CD8-positive, alpha-beta memory T cell (primary cell): ENCODE data around the gene KCTD3. TPM values are rescaled to one million over a fixed set of nuclear protein-coding genes. Genes with fewer than 3 reads are reported as not detected.

Source experiments
- CTCF ChIA-PET: fragments of 350-600 bp; sonication (Branson Sonifier 250); formaldehyde crosslinking; loops from one replicate; lab custom pipeline; 2021; ENCODE audit warnings: antibody characterized with exemption; lab: Charles Lee
- POLR2A ChIA-PET: fragments of 350-600 bp; sonication (Branson Sonifier 250); formaldehyde crosslinking; loops from one replicate; lab custom pipeline; 2021; ENCODE audit warnings: antibody characterized with exemption; lab: Charles Lee
- DNase-seq, 5 donors: peaks; one replicate each; pipeline versions ENCODE4 v3.0.0 to v3.0.0-alpha.2; 2020 to 2022; ENCODE audit warnings: mixed read lengths in 1 of 5
- H3K27ac ChIP-seq: one replicate; pipeline ENCODE4 v1.7.0; 2013; ENCODE audit warnings: low read depth, mild to moderate bottlenecking, low read length, moderate library complexity
- H3K27me3 ChIP-seq: 2 replicates; pipeline ENCODE4 v1.7.0; 2013; ENCODE audit warnings: low read length, mild to moderate bottlenecking; ENCODE audit not compliant: insufficient read depth, poor library complexity, severe bottlenecking
- H3K36me3 ChIP-seq: 2 replicates; pipeline ENCODE4 v1.7.0; 2013; ENCODE audit warnings: mild to moderate bottlenecking, low read length, moderate library complexity; ENCODE audit not compliant: insufficient read depth
- H3K4me1 ChIP-seq: 2 replicates; pipeline ENCODE4 v1.7.0; 2013; ENCODE audit warnings: mild to moderate bottlenecking, low read length, moderate library complexity; ENCODE audit not compliant: insufficient read depth
- H3K4me3 ChIP-seq: 2 replicates; pipeline ENCODE4 v1.7.0; 2013; ENCODE audit warnings: mild to moderate bottlenecking, low read length
- H3K9me3 ChIP-seq: 2 replicates; pipeline ENCODE4 v1.7.0; 2013; ENCODE audit warnings: mild to moderate bottlenecking, low read length
- H3K27ac Mint-ChIP-seq, 8 donors: one replicate each; pipeline ENCODE4 v1.8.0; 2020 to 2021; ENCODE audit warnings: mixed read lengths in 8 of 8, mild to moderate bottlenecking in 6 of 8, inconsistent platforms in 3 of 8, moderate library complexity in 3 of 8
- H3K27me3 Mint-ChIP-seq, 2 donors: one replicate each; pipeline ENCODE4 v1.8.0; 2020 to 2021; ENCODE audit warnings: mixed read lengths in 2 of 2, mild to moderate bottlenecking in 1 of 2, moderate library complexity in 1 of 2
- H3K36me3 Mint-ChIP-seq, 3 donors: one replicate each; pipeline ENCODE4 v1.8.0; 2020 to 2021; ENCODE audit warnings: mixed read lengths in 3 of 3, inconsistent platforms in 1 of 3, mild to moderate bottlenecking in 1 of 3
- H3K4me1 Mint-ChIP-seq, 3 donors: one replicate each; pipeline ENCODE4 v1.8.0; 2020 to 2021; ENCODE audit warnings: mixed read lengths in 3 of 3, inconsistent platforms in 1 of 3, mild to moderate bottlenecking in 1 of 3
- H3K4me3 Mint-ChIP-seq, 7 donors: one replicate each; pipeline ENCODE4 v1.8.0; 2020 to 2021; ENCODE audit warnings: mixed read lengths in 7 of 7, mild to moderate bottlenecking in 6 of 7, moderate library complexity in 4 of 7, inconsistent platforms in 2 of 7
- H3K9me3 Mint-ChIP-seq, 5 donors: one replicate each; pipeline ENCODE4 v1.8.0; 2020 to 2022; ENCODE audit warnings: mixed read lengths in 5 of 5, mild to moderate bottlenecking in 3 of 5, moderate library complexity in 2 of 5, inconsistent platforms in 1 of 5
- polyA plus RNA-seq: library from polyadenylated mRNA; unstranded; fragments of 300-500 nt; fragmentation: Illumina TruSeq; gene quantifications from one replicate; pipeline ENCODE4 v1.2.3, GENCODE V29; 2021
- total RNA-seq, 2 experiments: library from RNA; stranded (reverse); gene quantifications; one replicate each; pipeline ENCODE4 v1.2.3, GENCODE V29; 2021

KCTD3 gene
- total and polyA plus RNA-seq, 3 experiments from 2014 or later = 0.43 to 0.79 (median 0.64) TPM

DNA sequence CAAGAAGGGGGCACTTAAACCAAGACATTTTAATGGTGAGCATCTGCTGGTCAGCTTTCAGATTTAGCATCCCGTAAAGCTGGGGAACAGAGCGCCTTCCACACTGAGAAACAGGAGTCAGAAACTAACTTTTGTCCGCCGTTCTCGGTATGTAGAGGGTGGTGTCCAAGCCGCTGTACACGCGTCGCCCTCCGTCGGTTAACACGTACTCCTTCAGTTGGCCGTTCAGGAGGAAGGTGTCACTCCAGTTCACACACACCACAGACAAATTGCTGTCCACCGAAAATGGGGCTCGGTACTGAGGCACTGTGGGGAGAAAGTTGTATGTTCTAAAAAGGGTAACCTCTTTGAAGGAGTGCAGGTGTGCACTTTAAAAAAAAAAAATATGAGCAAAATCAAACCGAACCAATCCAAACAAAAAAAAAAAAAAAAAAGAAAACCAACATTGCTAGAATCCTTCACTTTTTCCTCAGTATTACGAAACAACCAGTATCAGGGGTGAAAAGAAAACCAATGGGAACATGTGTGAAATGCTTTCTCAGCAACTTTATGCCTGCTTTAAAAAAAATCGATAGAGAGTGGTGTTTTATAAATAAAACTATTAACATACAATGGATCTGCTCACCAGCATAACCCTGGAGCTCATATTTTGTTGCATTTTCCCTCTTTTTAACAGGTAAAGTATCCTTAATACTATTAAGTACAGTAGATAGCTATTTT is 73.5 kb downstream of the KCTD3 start:
- Mint-ChIP-seq H3K36me3 (no peaks in the 10 kb centered on the region), H3K27me3 (no peaks in the 10 kb centered on the region), H3K4me3 (no peak overlapping the region), H3K27ac (no peak overlapping the region), H3K9me3 (peaks cover 3 to 19% (median 5%) of the 10 kb centered on the region in 5 donors), H3K4me1 (no peaks in the 10 kb centered on the region)
- Histone ChIP-seq H3K36me3 (no peaks in the 10 kb centered on the region), H3K4me1 (no peaks in the 10 kb centered on the region), H3K4me3 (no peak overlapping the region), H3K27ac (no peak overlapping the region), H3K27me3 (no peaks in the 10 kb centered on the region), H3K9me3 (no peaks in the 10 kb centered on the region)
- ChIA-PET POLR2A (no interaction called here), CTCF (no interaction called here)
- DNase-seq = no peak

DNA sequence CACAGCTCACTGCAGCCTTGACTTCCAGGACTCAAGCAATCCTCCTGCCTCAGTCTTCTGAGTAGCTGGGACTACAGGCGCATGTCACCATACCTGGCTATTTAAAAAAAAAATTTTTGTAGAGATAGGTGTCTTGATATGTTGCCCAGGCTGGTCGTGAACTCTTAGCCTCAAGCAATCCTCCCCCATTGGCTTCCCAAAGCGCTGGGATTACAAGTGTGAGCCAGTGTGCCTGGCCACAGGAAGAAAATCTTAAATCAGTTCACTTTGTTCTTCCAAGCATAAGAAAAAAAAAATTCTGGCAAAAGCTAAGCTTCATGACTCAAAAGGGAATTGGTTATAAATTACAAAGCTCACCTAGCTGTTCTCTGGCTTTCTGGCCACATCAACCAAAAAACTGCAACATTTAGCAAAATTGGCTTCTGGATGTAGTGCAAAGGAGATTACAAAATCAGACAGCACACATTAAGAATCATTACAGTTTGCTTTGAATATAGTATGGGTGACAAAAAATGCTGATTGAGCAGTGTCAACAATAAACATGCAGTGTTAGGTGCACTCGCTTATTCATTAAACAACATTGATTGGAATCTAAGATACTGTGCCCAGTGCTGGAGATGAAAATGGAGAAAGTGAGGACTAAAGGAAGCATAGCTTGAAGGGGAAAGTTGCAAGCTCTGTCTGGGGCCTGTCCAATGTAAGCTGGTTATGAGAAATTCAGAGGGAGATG is 76.7 kb downstream of the KCTD3 start:
- no peaks in the 10 kb centered on the region for H3K27me3 Mint-ChIP-seq
- no peak overlapping the region for H3K4me3 Mint-ChIP-seq
- Histone ChIP-seq H3K27me3 (no peaks in the 10 kb centered on the region), H3K4me1 (no peaks in the 10 kb centered on the region), H3K27ac (no peak overlapping the region), H3K4me3 (no peak overlapping the region), H3K9me3 (no peaks in the 10 kb centered on the region), H3K36me3 (no peaks in the 10 kb centered on the region)
- H3K36me3 Mint-ChIP-seq = no peaks in the 10 kb centered on the region
- no peak for DNase-seq
- peaks cover 3 to 16% (median 3%) of the 10 kb centered on the region in 5 donors for H3K9me3 Mint-ChIP-seq
- POLR2A ChIA-PET = no interaction called here
- CTCF ChIA-PET = no interaction called here
- H3K4me1 Mint-ChIP-seq = no peaks in the 10 kb centered on the region
- H3K27ac Mint-ChIP-seq = no peak overlapping the region

DNA sequence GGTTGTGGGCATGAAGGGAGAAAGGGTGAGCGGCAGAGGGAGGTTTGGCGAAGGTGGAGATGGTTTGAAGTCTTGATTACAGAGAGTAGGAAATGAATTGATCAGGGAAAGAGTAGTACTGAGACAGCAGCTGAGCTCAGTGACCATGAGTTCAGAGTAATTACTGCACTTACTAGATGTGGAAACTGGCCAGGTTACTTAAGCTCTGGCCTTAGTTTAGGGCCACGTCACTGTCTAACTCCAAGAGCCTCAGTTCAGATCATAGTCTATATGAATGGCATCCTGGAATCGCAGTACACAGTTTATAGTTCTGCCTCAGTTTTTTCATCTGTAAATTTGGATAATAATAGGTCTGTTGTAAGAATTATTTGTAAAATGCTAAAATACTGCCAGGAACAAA is 78.1 kb downstream of the KCTD3 start:
- no peaks in the 10 kb centered on the region for H3K27me3 Mint-ChIP-seq
- Histone ChIP-seq H3K4me1 (no peaks in the 10 kb centered on the region), H3K9me3 (no peaks in the 10 kb centered on the region), H3K36me3 (no peaks in the 10 kb centered on the region), H3K27ac (no peak overlapping the region), H3K27me3 (no peaks in the 10 kb centered on the region), H3K4me3 (no peak overlapping the region)
- no peaks in the 10 kb centered on the region for H3K36me3 Mint-ChIP-seq
- H3K27ac Mint-ChIP-seq = peak overlapping the region in 1 of 8 donors; percentile 24
- POLR2A ChIA-PET = no interaction called here
- no peak for DNase-seq
- H3K4me1 Mint-ChIP-seq = no peaks in the 10 kb centered on the region
- no peak overlapping the region for H3K4me3 Mint-ChIP-seq
- H3K9me3 Mint-ChIP-seq = peaks cover 0 to 10% (median 3%) of the 10 kb centered on the region in 5 donors
- CTCF ChIA-PET = no interaction called here

DNA sequence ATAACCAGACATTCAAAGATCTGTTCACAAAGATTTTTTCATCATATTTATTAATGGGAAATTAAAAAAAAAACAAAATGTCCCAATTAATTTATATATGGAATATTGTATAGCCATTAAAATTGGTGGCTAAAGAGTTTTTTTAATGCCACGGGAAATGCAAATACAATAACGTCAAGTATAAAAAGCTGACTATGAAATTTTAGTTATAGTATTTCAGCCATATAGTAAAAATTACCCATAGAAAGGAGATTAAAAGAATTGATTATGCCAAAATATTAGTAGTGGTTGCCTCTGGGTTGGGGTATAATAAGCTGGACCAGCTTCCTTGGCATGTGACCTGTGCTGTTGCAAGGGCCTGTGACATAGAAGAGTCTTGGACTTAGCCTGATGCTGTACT is 78.8 kb downstream of the KCTD3 start:
- Histone ChIP-seq H3K4me1 (no peaks in the 10 kb centered on the region), H3K4me3 (no peak overlapping the region), H3K27me3 (no peaks in the 10 kb centered on the region), H3K36me3 (no peaks in the 10 kb centered on the region), H3K9me3 (no peaks in the 10 kb centered on the region), H3K27ac (no peak overlapping the region)
- Mint-ChIP-seq H3K4me3 (no peak overlapping the region), H3K36me3 (no peaks in the 10 kb centered on the region), H3K4me1 (no peaks in the 10 kb centered on the region), H3K9me3 (peaks cover 0 to 10% (median 3%) of the 10 kb centered on the region in 5 donors), H3K27me3 (no peaks in the 10 kb centered on the region), H3K27ac (no peak overlapping the region)
- ChIA-PET CTCF (no interaction called here), POLR2A (no interaction called here)
- DNase-seq = no peak

DNA sequence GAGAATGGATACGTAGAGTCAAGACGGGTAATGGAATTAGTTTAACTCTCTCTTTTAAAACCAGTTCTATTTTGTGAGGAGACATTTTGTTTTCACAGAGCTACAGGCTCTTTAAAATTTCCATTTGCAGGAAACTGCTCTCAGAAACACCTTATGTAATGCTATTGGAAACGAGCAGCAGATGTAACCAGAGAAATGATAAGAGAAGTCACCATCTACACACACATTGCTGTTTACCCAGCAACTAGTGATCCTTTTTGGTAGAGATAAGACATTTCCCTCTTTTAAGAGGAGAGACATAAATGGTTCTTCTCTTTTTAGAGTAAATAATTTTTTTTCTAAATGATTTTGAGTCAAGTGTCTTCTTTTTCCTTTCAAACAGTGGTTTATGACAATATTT is 80.6 kb downstream of the KCTD3 start:
- H3K4me1 ChIP-seq = no peaks in the 10 kb centered on the region
- Mint-ChIP-seq H3K9me3 (peaks cover 0 to 10% (median 3%) of the 10 kb centered on the region in 5 donors), H3K4me3 (no peak overlapping the region), H3K27me3 (no peaks in the 10 kb centered on the region), H3K4me1 (no peaks in the 10 kb centered on the region), H3K27ac (no peak overlapping the region), H3K36me3 (no peaks in the 10 kb centered on the region)
- no peak overlapping the region for H3K27ac ChIP-seq
- DNase-seq = no peak
- no peak overlapping the region for H3K4me3 ChIP-seq
- no peaks in the 10 kb centered on the region for H3K9me3 ChIP-seq
- H3K36me3 ChIP-seq = no peaks in the 10 kb centered on the region
- H3K27me3 ChIP-seq = no peaks in the 10 kb centered on the region
- CTCF ChIA-PET = no interaction called here
- POLR2A ChIA-PET = no interaction called here

DNA sequence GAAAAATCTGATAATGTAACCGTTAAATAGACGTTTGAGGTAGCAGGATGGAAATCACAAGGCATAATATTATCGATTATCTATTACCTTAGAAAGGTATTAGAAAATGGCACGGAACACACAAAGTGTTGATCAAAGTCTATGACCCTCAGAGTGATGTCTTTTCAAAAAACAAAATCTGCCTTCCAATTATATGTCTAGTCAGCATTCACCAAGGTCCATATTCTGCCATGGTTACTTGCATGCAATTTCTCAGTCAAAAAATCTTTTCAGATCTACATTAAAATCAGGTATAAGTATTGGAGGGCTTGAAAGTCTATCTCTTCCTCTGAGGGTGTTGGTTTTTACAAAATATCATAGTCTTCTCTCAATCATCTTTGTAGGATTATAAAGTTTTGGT is 81.9 kb downstream of the KCTD3 start:
- no peaks in the 10 kb centered on the region for H3K36me3 Mint-ChIP-seq
- H3K4me3 Mint-ChIP-seq = no peak overlapping the region
- H3K27ac Mint-ChIP-seq = no peak overlapping the region
- no peaks in the 10 kb centered on the region for H3K4me1 ChIP-seq
- no peaks in the 10 kb centered on the region for H3K4me1 Mint-ChIP-seq
- CTCF ChIA-PET = no interaction called here
- H3K4me3 ChIP-seq = no peak overlapping the region
- H3K27me3 Mint-ChIP-seq = no peaks in the 10 kb centered on the region
- no peaks in the 10 kb centered on the region for H3K9me3 ChIP-seq
- no peak for DNase-seq
- peaks cover 0 to 10% (median 3%) of the 10 kb centered on the region in 5 donors for H3K9me3 Mint-ChIP-seq
- no peaks in the 10 kb centered on the region for H3K36me3 ChIP-seq
- no peaks in the 10 kb centered on the region for H3K27me3 ChIP-seq
- POLR2A ChIA-PET = no interaction called here
- H3K27ac ChIP-seq = no peak overlapping the region

DNA sequence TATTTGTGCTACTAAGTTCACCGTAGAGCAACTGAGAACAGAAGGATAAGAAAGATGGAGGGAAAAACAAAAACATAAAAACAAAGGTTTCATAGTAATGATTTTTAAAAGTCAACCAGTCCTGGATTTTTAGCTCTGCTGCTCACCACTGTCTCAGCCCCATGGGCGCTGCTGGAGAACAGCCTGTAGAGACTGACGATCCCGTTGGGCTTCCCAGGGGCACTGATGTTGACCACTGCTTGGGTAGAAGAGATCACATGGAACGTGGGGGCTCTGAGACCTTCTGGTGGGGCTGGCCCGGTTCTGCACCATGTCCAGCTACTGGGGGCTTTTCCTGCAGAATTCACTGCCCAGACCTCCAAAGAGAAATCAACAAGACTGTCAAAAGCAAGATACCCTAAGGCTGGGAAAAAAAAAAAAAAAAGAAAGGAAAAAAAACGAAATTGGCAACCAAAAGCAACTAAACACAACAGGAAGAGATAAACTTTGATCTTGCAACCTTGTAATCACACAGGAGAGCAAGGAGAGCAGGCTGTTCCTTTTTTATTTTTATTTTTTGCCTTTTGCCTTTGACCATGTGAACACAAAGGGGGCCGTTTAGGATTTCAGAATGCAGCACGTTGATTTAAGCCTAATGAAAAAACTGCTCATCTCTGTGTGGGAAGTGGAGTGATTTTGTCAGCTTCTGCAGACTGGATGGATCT is 83.5 kb downstream of the KCTD3 start:
- POLR2A ChIA-PET = no interaction called here
- H3K27ac Mint-ChIP-seq = no peak overlapping the region
- Histone ChIP-seq H3K4me3 (no peak overlapping the region), H3K27me3 (no peaks in the 10 kb centered on the region), H3K9me3 (no peaks in the 10 kb centered on the region), H3K27ac (no peak overlapping the region), H3K36me3 (no peaks in the 10 kb centered on the region), H3K4me1 (no peaks in the 10 kb centered on the region)
- no peak for DNase-seq
- no peaks in the 10 kb centered on the region for H3K36me3 Mint-ChIP-seq
- CTCF ChIA-PET = no interaction called here
- H3K9me3 Mint-ChIP-seq = peaks cover 0 to 15% (median 0%) of the 10 kb centered on the region in 5 donors
- H3K4me1 Mint-ChIP-seq = no peaks in the 10 kb centered on the region
- H3K27me3 Mint-ChIP-seq = no peaks in the 10 kb centered on the region
- no peak overlapping the region for H3K4me3 Mint-ChIP-seq

DNA sequence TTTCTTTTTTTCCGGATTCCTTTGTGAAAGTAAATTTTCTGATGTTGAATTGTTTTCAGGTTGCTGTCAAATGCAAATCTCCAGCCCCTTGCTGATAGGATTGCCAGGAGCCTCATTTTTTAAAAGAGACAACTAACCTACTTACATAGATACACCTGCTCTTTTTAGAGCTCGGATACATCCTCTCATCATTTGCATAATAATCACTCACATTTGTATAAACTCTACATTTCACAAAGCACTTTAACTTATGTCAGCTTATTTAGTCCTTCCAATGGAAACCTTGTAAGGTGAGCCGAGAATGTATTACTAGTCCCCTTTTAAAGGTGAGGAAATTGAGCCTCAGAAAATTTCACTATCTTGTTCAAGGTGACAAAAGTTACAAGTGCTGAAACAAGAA is 84.8 kb downstream of the KCTD3 start:
- Histone ChIP-seq H3K36me3 (no peaks in the 10 kb centered on the region), H3K27ac (no peak overlapping the region), H3K4me1 (no peaks in the 10 kb centered on the region), H3K4me3 (no peak overlapping the region), H3K9me3 (no peaks in the 10 kb centered on the region), H3K27me3 (no peaks in the 10 kb centered on the region)
- ChIA-PET POLR2A (no interaction called here), CTCF (no interaction called here)
- Mint-ChIP-seq H3K36me3 (no peaks in the 10 kb centered on the region), H3K9me3 (peaks cover 0 to 13% (median 0%) of the 10 kb centered on the region in 5 donors), H3K27ac (no peak overlapping the region), H3K4me3 (no peak overlapping the region), H3K27me3 (no peaks in the 10 kb centered on the region), H3K4me1 (no peaks in the 10 kb centered on the region)
- no peak for DNase-seq
